ENCODE results near the gene UBE2C.

The UBE2C gene

DNA sequence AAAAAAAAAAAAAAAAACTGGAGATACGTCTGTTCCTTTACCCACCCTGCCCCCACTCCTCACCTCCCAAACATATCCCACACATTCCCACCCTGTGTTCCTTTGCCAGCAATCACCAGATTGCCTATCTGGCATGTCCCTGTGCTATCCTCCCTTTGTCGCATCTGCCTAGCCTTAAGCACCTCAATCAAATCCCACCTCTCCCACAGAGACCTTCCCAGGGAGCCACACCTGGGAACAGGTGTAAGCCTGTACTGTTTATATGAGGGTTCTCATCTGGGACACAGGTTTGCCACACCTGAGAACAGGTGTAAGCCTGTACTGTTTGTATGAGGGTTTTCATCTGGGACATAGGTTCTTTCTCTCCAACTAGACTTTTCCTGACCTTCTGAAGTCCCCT, 37.5 kb upstream of the UBE2C start:
- no peak overlapping the region for H3K4me3 ChIP-seq (ENCODE audit: low read depth, low read length)
- no peak for DNase-seq (ENCODE audit: low read depth)
- TF ChIP-seq, protein P1, sequence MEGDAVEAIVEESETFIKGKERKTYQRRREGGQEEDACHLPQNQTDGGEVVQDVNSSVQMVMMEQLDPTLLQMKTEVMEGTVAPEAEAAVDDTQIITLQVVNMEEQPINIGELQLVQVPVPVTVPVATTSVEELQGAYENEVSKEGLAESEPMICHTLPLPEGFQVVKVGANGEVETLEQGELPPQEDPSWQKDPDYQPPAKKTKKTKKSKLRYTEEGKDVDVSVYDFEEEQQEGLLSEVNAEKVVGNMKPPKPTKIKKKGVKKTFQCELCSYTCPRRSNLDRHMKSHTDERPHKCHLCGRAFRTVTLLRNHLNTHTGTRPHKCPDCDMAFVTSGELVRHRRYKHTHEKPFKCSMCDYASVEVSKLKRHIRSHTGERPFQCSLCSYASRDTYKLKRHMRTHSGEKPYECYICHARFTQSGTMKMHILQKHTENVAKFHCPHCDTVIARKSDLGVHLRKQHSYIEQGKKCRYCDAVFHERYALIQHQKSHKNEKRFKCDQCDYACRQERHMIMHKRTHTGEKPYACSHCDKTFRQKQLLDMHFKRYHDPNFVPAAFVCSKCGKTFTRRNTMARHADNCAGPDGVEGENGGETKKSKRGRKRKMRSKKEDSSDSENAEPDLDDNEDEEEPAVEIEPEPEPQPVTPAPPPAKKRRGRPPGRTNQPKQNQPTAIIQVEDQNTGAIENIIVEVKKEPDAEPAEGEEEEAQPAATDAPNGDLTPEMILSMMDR (IDR thresholded peaks at IDR 0.05; ENCODE audit: low read depth, low read length, missing control alignments) = no peak

DNA sequence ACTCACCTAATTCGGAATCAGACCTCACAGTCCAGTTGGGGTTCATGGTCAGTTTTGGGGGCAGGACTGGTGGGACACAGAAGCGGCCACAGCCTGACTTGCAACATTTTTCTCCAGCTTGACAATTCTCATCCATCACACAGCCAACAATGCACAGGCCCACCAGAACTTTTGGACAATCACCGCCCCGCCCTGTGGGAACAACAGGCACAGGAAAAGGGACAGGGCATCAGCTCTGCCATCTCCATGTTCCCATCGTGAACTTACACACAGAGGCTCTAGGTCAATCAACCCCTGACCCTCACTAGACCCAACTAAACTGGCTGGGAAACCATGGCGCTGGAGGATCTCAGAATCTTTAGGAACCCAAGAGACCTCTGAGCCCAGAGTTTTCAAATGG, 37.0 kb upstream of the UBE2C start:
- TF ChIP-seq, protein P1 (IDR thresholded peaks at IDR 0.05; ENCODE audit: low read depth, low read length, missing control alignments) = no peak
- no peak overlapping the region for H3K4me3 ChIP-seq (ENCODE audit: low read depth, low read length)
- no peak for DNase-seq (ENCODE audit: low read depth)

DNA sequence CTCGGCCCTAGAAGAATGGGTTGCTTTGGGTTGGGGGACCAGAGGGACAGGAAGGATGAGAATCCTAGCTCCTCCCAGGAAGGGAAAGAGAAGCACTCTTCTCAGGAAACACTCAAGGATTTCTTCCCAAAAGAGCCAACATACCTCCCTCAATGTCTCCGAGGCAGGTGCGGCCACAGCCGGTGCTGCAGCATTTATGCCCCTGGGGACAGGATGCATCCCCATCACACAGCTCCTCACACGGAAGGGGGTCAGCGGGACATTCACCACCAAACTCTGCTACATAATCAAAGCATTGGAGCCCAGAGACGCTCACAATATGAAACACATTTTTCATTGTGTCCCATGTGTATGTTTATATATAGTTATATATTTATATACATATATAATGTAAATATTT, 35.5 kb upstream of the UBE2C start:
- no peak overlapping the region for H3K4me3 ChIP-seq (ENCODE audit: low read depth, low read length)
- TF ChIP-seq, protein P1 (IDR thresholded peaks at IDR 0.05; ENCODE audit: low read depth, low read length, missing control alignments) = no peak
- no peak for DNase-seq (ENCODE audit: low read depth)

DNA sequence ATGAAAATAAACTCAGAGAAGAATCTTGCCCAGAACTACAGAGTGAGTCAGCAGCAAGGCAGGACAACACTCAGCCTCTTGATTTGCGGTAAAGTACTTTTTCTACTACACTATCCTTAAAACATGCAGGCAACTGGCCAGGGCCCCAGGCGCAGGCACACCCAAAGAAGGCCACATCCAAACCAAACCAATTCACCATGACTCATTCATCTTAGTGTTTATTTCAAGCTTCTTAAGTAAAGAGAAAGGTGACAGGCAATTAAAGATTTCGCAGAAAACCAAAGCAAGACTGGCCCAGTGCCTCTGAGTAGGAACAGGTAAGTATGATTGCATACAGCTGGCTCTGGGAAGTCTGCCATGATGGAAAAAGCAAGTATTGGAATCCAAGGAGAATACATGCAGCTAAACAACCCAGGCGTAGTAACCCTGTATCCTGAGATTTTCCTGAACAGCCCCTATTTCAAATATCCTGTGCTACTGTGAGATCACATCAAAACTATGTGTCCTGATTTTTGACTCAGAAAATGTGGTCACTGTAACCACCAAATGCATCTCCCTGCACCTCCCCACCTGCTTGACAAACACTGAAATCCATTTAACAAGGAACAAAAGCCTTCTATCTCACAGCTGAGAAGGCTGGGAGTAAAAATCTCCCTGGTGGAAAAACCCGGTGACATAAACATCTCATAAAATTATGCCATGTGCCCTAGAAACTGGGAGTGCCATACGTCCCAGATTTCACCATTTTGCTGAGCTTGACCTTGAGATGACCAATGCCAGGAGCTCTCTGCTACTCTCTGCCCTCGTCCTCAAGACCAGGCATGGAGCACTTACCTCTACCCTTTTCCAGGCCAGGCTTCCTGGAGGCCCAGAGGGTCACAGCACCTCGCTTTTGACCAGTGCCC, 33.2 kb upstream of the UBE2C start:
- no peak for DNase-seq (ENCODE audit: low read depth)
- TF ChIP-seq, protein P1 (IDR thresholded peaks at IDR 0.05; ENCODE audit: low read depth, low read length, missing control alignments) = no peak
- no peak overlapping the region for H3K4me3 ChIP-seq (ENCODE audit: low read depth, low read length)

DNA sequence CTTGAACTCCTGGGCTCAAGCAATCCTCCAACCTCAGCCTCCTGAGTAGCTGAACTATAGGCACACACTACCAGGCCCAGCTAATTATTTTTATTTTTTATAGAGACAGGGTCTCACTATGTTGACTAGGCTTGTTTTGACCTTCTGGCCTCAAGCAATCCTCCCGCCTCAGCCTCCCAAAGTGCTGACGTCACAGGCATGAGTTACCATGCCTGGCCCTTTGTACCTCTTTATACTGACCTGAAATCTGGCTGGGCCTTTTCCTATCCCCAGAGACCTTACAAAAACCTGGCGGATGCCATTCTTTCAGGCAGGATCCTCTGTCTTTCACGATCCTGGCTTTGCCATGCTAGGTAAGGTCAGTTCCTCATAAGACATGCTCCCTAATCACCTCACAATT, 32.3 kb upstream of the UBE2C start:
- TF ChIP-seq, protein P1 (IDR thresholded peaks at IDR 0.05; ENCODE audit: low read depth, low read length, missing control alignments) = no peak
- DNase-seq (ENCODE audit: low read depth) = no peak
- no peak overlapping the region for H3K4me3 ChIP-seq (ENCODE audit: low read depth, low read length)

DNA sequence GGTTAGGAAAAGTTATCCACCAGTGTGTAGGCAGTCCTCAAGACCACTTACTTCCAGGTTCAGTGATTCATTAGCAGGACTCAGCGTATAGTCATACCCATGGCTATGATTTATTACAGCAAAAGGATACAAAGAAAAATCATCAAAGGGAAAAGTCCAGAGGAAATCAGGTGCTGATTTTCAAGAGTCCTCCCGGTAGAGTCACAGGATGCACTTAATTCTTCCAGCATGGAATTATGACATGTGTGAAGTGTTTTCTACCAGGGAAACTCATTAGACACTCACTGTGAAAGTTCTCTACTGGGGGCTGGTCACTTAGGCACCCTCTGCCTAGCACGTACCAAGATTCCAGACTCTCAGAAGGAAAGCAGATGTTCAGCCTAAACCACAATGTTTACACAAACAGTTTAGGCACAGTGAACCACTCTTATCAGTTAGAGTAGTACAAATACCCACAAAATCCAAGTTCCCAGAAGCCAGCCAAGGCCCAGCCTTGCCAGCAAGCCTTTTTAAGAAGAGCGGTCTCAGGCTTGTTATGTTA, 31.0 kb upstream of the UBE2C start:
- H3K4me3 ChIP-seq (ENCODE audit: low read depth, low read length) = no peak overlapping the region
- TF ChIP-seq, protein P1 (IDR thresholded peaks at IDR 0.05; ENCODE audit: low read depth, low read length, missing control alignments) = no peak
- no peak for DNase-seq (ENCODE audit: low read depth)

All from GM12864 (cell line).